Body of pancreas (tissue), 4 donors: ENCODE results near the gene FSD2.

Source experiments
- CTCF ChIP-seq, 7 experiments: fragments of 450-650 bp in 4 of 7; fragments of 200-600 bp in 3 of 7; sonication (generic) in 3 of 7; IDR thresholded peaks; one replicate each; pipeline ENCODE4 v1.5.1; 2016 to 2019; ENCODE audit warnings: antibody characterized with exemption in 7 of 7
- POLR2A ChIP-seq, 3 donors: fragments of 450-650 bp; IDR thresholded peaks; one replicate each; pipeline ENCODE4 v1.6.1; 2016; ENCODE audit warnings: antibody characterized with exemption in 3 of 3, mild to moderate bottlenecking in 2 of 3

- TF ChIP-seq CTCF (IDR thresholded peaks at IDR 0.05) (no peak), POLR2A (IDR thresholded peaks at IDR 0.05) (no peak)
Observed at GRCh38 chr15:82764740-82765139, 41.1 kb downstream of the FSD2 start.
